Right ventricle myocardium superior (tissue), 1 donor: ENCODE data around the gene LOXL1. TPM values are rescaled to one million over a fixed set of nuclear protein-coding genes. Genes with fewer than 3 reads are reported as not detected.
A peak's percentile ranks its signal among the peaks of the same experiment; 100 is the strongest.

Source experiments
- ATAC-seq: fragments of 200-7000 bp; cut with Tn5 transposase; one replicate; pipeline ENCODE4 v1.9.1; 2020; ENCODE audit warnings: mild to moderate bottlenecking; ENCODE audit not compliant: poor library complexity
- DNase-seq: peaks from one replicate; pipeline ENCODE4 v3.0.0-alpha.2; 2020
- intact Hi-C: fragments of 100-400 bp; cut with DNase I; formaldehyde crosslinking; loops from one replicate; pipeline ENCODE4 v1.11.2; 2022
- total RNA-seq: library from RNA; stranded (reverse); fragmentation: NEBNext Ultra II Directional; extraction: Animal tissue kit (Norgen Biotek cat#: 25700); gene quantifications from one replicate; pipeline ENCODE4 v1.2.1, GENCODE V29; 2021
- donor health status: DM: no; HTN: yes; CAD: no; lungs with severe emphysema.

The LOXL1 gene
- total RNA-seq, 1 donor from 2014 or later, result 14.6 TPM

DNA sequence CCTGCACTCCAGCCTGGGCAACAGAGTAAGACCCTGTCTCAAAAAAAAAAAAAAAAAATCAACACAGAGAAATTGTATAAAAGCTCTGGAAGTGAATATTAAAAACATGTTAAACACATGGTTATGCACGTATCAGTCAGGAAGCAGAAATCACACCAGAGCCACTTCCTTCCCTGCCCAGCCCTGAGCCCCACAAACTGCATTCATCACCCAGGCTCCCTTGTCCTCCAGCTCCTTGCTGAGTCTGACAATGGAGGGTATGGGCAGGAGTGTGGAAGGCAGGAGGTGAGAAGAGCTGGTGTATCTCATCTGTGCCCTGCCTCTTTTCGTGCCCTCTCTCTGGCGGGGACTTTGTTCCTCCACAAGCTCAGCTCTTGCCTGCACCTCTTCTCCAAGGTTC lies 12.1 kb upstream of the LOXL1 start:
- DNase-seq (no peak), ATAC-seq (no peak)
- intact Hi-C loops, result no loop called here

DNA sequence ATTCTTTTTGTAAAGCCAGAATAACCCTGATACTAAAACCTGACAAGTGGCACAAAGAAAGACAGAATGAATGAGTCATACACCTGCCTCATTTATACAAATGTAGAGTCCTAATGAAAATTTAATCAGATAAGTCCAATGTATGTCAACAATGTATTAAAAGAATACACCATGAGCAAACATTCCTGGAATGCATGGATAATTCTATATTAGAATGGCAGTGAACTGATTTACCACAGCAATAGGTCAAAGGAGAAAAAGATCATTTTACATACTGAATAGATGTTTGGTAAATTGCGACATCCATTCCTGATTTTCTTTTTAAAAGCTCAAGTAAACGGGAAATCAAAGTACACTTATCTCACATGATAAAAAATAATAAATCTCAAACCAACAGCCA lies 11.2 kb upstream of the LOXL1 start:
- intact Hi-C loops, result no loop called here
- DNase-seq, result no peak
- no peak for ATAC-seq

DNA sequence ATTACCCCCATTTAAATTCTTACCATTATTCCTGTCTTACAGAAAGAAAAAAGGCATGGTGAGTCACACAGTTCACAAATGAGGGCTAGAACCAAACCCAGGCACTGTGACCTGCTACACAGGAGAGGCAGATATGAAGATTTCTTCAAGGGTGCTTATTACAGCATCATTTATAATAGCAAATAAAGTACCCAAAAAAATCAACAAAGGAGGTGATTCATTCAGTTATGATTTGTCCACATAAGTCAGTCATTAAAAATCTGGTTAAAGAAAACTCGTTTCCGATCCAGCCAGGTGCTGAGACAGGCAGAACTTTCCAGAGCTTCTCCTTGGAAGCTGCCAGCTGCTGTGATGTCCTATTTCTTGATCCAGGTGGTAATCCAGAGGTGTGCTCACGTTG lies 7.5 kb upstream of the LOXL1 start:
- intact Hi-C loops, result no loop called here
- ATAC-seq (no peak), DNase-seq (no peak)

DNA sequence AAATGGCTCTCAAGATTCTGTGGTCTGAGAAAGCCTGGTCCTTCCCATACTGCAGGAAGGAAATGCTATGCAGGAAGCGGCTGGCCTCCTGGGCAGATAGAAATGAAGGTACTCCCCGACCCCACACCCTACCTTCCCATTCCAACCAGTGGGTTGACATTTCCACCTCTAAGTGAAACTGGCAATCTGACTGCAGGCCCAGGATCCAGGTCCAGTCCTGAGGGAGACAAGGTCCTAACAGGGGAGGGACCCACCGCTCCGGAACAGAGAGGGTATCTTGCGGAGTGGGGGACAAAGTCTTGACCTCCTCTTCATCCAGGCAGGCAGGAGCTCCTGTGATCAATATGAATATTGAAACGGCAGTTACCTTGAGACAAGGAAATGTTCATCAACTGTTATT lies 6.6 kb upstream of the LOXL1 start:
- DNase-seq (peak; percentile 24), ATAC-seq (no peak)
- intact Hi-C loops, result no loop called here

DNA sequence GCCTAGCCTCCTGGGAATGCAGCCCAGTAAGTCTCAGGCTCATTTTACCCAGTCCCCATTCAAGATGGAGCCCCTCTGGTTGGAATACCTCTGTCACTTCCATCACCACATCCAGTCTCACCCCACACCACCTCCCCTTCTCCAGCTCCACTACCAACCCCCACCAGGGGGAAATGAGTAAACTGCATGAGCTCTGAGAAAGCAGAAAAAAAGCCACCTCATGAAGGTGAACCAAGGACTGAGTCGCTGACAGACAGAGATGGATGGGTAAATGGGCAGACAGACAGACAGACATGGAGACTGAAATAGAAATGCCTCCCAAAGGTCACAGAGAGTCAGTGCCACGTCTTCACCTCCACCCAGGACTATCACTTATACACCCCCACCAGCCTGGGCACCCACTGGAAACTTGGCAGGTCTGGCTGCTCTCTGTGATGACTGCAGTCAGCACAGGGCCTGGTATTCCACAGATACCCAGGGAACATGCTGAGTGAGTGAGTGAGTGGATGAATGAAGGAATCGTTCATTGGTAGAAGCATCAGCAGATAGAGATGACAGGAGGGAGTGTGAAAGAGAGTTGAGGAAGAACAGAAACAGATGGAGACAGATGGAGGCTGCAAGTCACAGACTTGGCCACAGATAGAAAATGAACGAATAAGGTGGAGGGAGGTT lies 4.9 kb upstream of the LOXL1 start:
- intact Hi-C loops, result no loop called here
- peak; percentile 84 for DNase-seq
- ATAC-seq, result peak; percentile 79

DNA sequence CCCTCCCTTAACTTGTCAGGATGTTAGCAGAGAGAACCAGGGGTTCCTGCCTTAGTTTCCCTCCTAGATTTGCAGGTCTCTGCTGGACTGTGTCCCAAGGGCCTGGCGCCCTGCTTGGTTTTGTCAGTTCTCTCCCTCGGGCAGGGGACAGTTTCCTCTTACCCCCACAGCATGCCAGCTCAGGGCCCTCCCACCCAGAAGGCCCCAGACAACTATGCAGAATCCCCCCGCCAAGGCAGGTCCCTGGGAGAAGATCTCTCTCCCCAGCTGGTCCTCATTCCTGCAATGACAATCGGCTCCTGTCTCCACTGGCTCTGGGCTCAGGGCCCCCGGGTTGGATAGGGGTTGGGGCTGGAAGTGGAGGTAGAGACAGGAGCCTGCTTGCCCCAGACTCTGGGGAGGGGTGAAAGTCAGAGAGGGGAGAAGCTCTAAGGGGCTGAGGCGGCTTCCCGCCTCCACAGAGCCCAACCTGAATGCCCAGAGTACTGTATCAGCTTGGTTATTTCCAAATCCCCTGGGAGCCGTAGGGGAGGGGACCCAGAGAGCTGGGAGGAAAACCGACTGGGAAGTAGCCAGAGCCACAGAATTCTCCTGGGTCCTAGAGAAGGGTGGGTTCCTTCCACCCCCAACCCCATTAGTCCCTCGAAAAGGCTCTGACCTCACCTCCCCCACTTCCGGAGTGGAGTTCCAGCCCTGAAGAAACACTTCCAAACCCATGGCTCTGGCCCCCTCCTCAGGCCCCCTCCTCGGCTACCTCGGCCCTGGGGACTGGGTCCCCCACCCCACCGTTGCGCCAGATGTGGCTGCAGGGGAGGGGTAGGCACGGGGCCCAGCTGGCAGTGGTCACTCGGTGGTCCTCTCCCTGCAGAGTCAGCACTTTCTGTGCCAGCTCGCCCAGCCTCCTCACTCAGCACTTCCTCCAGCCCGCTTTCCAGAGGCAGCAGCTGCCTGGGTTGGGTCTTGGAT lies 3.8 kb upstream of the LOXL1 start:
- intact Hi-C loops, result no loop called here
- ATAC-seq, result peak; percentile 2
- peak; percentile 50 for DNase-seq

DNA sequence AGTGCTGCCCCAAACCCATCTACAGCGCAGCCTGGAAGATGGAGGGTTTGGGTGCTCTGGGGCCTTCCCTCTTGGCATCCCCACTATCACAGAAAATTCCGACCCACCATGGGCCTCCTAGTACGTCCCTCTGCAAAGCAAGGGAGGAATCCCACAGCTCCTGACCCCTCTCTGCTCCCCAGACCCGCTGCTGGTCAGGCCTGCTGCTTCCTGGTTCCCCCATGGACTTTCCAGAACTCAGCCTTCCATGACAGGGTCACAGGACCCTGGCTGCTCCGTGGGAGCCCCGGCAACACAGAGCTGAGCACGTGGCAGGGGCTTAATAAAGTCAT lies 3.1 kb upstream of the LOXL1 start:
- no peak for ATAC-seq
- intact Hi-C loops, result no loop called here
- peak; percentile 29 for DNase-seq

DNA sequence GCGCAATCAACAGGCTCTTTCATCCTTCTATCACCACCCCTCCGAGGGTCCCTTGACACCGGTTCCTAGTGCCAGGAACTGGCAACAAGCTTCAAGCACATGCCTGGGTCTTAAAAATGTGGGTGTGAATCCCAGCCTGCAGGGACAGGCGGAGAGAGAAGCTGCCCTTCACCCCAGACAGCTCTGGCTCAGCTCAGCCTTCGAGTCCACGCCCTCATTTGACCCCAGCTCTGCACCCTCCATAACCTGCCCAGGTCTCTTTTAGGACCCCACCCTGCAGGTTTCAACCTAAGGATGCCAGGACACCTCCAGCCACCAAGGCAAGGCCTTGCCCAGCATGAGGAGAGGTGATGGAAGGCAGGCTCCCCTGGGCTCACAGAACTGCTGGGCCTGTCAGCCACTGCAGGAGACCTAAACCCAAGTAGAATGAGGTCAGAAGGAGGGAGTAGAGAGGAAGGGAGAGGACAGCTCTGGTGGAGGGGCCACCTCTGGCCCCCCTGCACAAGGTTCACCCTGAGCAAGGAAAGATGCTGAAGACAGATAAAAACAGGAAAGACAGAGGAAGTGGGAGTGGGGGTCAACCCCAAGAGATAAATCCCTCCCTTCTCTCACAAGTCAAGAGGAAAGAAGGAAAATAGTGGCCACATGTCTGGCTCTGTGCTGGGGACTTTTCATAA lies 2.6 kb upstream of the LOXL1 start:
- DNase-seq, result peak; percentile 34
- intact Hi-C loops, result no loop called here
- ATAC-seq, result no peak

DNA sequence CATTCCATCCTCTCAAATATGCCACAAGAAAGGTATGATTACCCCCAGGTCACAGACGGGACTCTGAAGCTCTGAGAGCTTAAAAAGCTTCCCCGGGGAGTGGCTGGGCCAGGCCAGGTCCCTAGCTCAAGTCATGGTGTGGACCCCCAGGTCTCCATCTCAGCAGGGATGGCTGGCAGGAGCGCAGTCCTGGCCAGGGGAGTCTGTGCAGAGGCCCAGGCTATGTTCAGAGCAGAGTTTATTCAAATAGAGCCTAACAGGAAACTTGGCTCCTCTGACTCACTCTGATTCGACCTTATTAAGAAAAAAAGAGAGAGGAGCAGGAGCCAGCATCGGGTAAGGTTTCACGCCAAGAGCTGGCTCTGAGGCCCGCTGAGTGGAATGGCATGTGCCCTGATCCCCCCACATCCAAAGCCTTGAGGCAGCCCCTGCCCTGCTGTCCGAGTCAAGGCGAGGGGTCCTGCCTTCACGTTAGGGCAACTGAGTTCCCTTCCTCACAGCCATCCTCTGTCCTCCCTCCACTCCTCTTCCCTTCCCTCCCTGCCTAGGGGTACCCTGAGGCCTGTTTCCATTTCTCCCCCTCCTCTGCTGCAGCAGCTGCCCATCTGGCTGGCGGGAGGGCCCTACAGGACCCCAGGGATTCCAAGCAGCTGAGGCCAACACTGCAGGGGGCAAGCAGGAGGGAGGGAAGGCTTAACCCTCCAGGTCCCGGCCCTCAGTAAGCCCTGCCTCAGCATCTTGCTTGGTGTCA lies 1.9 kb upstream of the LOXL1 start:
- intact Hi-C loops, result no loop called here
- DNase-seq, result peak; percentile 59
- no peak for ATAC-seq

DNA sequence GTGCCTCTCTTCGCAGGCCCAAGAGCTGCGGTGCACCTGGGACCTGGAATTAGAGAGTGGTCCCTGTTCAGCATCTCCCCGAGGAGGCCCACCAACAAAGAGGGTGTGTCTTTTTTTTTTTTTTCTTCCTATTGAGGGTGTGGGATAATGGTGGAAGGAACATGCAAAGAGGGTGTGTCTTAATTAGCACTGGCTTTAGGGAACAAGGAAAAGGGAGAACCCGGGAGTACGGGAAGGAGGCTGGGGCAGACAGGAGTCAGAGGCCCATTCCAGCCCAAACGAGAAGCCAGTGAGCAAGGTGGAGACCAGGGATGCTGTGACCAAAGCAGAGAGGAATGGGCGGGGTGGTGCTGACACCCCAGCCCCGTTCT lies 429 bp upstream of the LOXL1 start:
- ATAC-seq (no peak), DNase-seq (peak; percentile 33)
- intact Hi-C loops, result no loop called here

DNA sequence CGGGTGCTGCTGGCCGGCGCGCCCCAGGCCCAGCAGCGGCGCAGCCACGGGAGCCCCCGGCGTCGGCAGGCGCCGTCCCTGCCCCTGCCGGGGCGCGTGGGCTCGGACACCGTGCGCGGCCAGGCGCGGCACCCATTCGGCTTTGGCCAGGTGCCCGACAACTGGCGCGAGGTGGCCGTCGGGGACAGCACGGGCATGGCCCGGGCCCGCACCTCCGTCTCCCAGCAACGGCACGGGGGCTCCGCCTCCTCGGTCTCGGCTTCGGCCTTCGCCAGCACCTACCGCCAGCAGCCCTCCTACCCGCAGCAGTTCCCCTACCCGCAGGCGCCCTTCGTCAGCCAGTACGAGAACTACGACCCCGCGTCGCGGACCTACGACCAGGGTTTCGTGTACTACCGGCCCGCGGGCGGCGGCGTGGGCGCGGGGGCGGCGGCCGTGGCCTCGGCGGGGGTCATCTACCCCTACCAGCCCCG lies 777 bp downstream of the LOXL1 start:
- intact Hi-C loops, result no loop called here
- DNase-seq (peak; percentile 76), ATAC-seq (peak; percentile 43)

DNA sequence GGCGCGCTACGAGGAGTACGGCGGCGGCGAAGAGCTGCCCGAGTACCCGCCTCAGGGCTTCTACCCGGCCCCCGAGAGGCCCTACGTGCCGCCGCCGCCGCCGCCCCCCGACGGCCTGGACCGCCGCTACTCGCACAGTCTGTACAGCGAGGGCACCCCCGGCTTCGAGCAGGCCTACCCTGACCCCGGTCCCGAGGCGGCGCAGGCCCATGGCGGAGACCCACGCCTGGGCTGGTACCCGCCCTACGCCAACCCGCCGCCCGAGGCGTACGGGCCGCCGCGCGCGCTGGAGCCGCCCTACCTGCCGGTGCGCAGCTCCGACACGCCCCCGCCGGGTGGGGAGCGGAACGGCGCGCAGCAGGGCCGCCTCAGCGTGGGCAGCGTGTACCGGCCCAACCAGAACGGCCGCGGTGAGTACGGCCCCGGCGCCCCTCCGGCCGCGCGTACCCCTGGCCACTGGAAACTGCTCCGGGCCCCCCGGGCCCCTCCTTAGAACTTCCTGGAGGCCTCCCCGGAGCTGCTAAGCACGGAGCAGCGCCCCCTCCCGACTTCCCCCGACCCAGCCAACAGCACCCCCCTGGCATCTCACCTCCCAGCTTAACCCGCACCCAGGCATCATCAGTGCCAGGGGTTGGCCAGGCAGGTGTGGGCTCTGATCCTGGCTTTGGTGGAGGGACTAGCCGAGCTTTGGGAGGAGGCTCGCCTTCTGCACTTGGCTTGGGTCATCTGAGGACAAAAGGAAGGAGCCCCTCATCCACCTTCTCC lies 1.4 kb downstream of the LOXL1 start:
- intact Hi-C loops, result no loop called here
- peak; percentile 81 for DNase-seq
- peak; percentile 65 for ATAC-seq

DNA sequence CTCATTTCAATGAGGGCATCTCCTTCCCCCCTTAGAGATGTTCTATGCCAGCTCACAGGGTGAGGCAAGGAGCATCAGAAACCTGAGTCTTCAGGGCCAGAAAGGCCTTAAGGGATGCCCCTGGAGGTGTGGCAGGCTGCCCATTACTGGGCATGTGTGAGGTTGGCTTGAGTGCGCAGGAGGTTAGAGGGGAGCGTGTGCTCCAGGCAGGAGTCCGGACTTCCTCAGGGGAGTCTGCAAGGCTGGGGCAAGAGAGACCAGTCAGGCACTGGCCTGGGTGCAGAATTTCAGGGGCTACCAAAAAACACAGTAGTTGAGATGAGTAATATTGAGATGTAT lies 1.9 kb downstream of the LOXL1 start:
- intact Hi-C loops, result no loop called here
- DNase-seq, result peak; percentile 32
- ATAC-seq, result no peak

DNA sequence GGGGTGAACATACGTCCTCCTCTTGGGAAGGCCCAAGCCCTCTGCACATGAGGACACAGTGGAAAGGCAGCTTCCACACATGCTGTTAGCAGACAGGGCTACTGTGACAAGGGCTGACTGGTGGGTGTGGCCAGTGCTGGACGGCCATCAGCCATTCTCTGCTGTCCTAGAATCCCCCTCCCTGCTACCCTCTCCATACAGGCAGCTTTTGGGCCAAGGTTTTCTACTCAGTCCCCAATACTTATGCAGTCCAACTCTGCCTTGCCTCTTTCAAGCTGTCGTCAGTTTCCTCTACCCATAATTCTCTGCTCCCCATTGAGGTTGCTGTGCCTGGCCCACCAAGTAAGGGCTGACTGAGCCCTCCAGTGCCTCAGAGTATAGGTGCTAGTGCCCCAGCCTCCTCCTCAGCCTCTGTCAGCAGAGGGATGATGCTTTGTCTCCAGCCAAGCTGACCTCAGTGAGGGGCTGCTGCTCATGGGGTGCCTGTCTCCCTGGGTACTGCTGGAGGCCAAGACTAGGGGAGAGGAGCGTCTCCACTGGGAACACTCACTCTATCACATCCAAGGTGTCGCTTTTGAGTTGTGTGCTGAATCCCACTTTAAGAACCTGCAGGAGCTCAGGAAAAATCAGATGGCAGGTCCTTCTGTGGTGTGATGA lies 2.8 kb downstream of the LOXL1 start:
- no peak for ATAC-seq
- peak; percentile 55 for DNase-seq
- intact Hi-C loops, result no loop called here

DNA sequence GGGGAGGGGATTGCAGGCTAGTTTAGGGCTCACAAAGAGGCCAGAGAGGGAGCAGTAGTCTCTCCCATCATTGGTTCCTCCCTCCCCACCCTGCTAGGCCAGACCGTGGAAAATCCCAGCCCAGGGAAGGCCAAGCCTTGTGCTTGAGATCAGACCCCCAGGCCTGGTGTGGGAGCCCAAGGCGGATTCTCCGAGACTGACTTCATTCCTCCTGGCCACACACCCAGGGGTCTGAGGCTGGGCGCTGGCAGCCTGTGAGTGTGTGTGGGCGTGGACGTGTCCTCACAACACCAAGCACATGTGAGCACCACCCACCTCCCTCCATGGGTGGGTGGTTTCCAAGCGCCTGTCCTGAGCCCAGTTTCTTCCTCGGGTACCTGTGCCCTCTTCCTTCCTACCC lies 4.1 kb downstream of the LOXL1 start:
- DNase-seq, result peak; percentile 81
- peak; percentile 5 for ATAC-seq
- intact Hi-C loops, result no loop called here

DNA sequence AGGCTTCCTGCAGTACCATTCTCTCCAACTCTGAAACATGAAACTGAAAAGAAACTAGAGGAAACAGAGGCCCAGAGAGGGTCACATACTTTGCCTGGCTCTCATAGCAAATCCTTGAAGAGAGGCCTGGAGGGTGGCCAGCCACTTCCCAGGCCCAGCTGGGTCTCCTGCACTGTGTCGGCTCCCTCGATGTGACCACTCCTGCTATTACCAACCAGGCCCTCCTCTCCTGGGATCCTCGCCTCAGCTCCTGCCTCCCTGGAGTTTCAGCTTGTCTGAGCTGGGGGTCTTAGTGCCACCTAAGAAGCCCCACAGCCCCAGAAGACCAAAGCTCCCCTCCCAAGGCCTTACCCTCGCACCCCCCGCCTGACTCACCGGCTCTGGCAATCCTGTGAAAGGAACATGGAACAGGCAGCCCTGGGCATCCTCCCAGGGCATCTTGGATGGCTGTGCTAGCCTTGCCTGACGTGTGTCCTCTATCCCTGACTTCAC lies 4.6 kb downstream of the LOXL1 start:
- no peak for ATAC-seq
- DNase-seq, result peak; percentile 66

DNA sequence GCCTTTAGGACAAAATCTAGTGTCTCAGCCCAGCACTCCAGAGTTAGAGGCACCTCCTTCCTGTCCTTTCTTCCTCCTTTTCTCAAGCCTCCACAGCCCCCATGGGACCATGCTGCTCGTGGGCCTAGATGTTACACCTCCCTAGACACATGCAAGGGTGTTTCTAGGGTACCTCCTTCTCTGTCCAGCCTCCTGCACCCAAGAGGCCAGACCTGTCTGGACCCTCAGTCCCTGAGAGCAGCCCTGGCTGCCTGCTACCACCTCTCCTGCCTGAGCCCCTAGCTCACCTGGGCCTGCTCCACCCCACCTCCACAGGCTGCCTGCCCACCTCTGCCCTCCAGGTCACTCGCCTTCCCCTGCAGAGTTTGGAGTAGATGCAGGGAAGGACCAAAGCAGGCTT lies 5.2 kb downstream of the LOXL1 start:
- peak; percentile 39 for DNase-seq
- intact Hi-C loops, result no loop called here
- ATAC-seq, result no peak

More for the DNA sequence above, 4.6 kb downstream of the LOXL1 start:
- intact Hi-C loops, result no loop called here
